ENCODE measurements around the gene SLAMF1.

The SLAMF1 gene

DNA sequence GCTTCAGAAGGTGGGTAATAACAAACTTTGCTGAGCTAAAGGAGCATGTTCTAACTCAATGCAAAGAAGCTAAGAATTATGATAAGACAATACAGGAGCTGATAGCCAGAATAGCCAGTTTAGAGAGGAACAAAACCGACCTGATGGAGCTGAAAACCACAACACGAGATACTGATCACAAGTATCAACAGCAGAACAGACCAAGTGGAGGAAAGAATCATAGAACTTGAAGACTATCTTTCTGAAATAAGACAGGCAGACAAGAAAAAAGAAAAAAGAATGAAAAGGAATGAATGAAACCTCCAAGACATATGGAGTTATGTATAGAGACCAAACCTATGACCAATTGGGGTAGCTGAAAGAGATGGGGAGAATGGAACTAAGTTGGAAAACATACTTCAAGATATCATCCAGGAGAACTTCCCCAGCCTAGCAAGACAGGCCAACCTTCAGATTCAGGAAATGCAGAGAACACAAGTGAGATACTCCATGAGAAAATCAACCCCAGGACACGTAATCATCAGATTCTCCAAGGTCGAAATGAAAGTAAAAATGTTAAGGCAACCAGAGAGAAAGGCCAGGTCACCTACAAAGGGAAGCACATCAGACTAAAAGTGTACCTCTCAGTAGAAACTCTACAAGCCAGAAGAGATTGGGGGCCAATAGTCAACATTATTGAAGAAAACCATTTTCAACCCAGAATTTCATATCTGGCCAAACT, 88.0 kb downstream of the SLAMF1 start:
- DNase-seq, result no peak
